Measurements from ENCODE around the gene PSMC3IP. TPM values are rescaled to one million over a fixed set of nuclear protein-coding genes. Genes with fewer than 3 reads are reported as not detected.
A peak's percentile ranks its signal among the peaks of the same experiment; 100 is the strongest.

The PSMC3IP gene
- total RNA-seq, 1 experiment from 2014 or later, result 23.3 TPM

DNA sequence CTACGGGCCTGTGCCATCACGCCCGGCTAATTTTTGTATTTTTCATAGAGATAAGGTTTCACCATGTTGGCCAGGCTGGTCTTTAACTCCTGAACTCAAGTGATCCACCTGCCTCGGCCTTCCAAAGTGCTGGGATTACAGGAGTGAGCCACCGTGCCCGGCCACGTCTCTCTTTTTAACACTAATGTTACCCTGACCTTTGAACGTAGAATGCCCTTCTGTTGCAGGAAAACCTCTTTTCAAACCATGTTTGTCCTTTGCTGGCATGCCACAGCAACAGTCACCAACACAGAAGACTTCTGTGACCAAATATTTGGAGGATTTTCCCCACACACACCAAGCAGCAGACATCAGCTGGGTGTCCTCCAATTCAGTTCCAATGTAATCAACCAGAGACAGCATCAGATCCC is 32.6 kb downstream of the PSMC3IP start:
- POLR2A ChIA-PET, result no interaction called here
- DNase-seq (ENCODE audit: low spot score) (no peak), ATAC-seq (no peak)
- Mint-ChIP-seq H3K9me3 (no peaks in the 10 kb centered on the region), H3K4me1 (peaks cover 12% of the 10 kb centered on the region), H3K27ac (no peak overlapping the region), H3K27me3 (ENCODE audit: low read depth) (peaks cover 2% of the 10 kb centered on the region; the same call in 1 of the 2 replicates), H3K4me3 (no peak overlapping the region), H3K36me3 (peaks cover 8% of the 10 kb centered on the region; the same call in 1 of the 2 replicates)
- CTCF ChIA-PET, result no interaction called here
- TF ChIP-seq OVOL2 (CRISPR knock-in tag; IDR thresholded peaks at IDR 0.05; ENCODE audit: borderline replicate concordance) (no peak), GABPB1 (CRISPR knock-in tag; IDR thresholded peaks at IDR 0.05) (0 out of 2 replicates have a peak, but pooled peaks have one; percentile 20)

- TF ChIP-seq, protein P1, sequence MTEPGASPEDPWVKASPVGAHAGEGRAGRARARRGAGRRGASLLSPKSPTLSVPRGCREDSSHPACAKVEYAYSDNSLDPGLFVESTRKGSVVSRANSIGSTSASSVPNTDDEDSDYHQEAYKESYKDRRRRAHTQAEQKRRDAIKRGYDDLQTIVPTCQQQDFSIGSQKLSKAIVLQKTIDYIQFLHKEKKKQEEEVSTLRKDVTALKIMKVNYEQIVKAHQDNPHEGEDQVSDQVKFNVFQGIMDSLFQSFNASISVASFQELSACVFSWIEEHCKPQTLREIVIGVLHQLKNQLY (CRISPR knock-in tag; IDR thresholded peaks at IDR 0.05), result no peak
- TF ChIP-seq TP53 (CRISPR knock-in tag; IDR thresholded peaks at IDR 0.05) (no peak), SP1 (CRISPR knock-in tag; conservative IDR thresholded peaks at IDR 0.05) (no peak), ZNF512 (CRISPR knock-in tag; IDR thresholded peaks at IDR 0.05; ENCODE audit: borderline replicate concordance) (no peak), E2F5 (CRISPR knock-in tag; IDR thresholded peaks at IDR 0.05) (no peak), CREB1 (CRISPR knock-in tag; IDR thresholded peaks at IDR 0.05) (no peak), ZNF423 (CRISPR knock-in tag; IDR thresholded peaks at IDR 0.05) (no peak), FOXK1 (CRISPR knock-in tag; IDR thresholded peaks at IDR 0.05) (no peak), CREM (CRISPR knock-in tag; IDR thresholded peaks at IDR 0.05) (no peak), GRHL2 (CRISPR knock-in tag; IDR thresholded peaks at IDR 0.05; ENCODE audit: insufficient replicate concordance, severe bottlenecking) (no peak), ZNF232 (CRISPR knock-in tag; IDR thresholded peaks at IDR 0.05) (no peak), HMGA2 (CRISPR knock-in tag; IDR thresholded peaks at IDR 0.05) (no peak)
- TF ChIP-seq, protein P2, sequence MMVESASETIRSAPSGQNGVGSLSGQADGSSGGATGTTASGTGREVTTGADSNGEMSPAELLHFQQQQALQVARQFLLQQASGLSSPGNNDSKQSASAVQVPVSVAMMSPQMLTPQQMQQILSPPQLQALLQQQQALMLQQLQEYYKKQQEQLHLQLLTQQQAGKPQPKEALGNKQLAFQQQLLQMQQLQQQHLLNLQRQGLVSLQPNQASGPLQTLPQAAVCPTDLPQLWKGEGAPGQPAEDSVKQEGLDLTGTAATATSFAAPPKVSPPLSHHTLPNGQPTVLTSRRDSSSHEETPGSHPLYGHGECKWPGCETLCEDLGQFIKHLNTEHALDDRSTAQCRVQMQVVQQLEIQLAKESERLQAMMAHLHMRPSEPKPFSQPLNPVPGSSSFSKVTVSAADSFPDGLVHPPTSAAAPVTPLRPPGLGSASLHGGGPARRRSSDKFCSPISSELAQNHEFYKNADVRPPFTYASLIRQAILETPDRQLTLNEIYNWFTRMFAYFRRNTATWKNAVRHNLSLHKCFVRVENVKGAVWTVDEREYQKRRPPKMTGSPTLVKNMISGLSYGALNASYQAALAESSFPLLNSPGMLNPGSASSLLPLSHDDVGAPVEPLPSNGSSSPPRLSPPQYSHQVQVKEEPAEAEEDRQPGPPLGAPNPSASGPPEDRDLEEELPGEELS (CRISPR knock-in tag; IDR thresholded peaks at IDR 0.05), result no peak
- TF ChIP-seq, protein P3, sequence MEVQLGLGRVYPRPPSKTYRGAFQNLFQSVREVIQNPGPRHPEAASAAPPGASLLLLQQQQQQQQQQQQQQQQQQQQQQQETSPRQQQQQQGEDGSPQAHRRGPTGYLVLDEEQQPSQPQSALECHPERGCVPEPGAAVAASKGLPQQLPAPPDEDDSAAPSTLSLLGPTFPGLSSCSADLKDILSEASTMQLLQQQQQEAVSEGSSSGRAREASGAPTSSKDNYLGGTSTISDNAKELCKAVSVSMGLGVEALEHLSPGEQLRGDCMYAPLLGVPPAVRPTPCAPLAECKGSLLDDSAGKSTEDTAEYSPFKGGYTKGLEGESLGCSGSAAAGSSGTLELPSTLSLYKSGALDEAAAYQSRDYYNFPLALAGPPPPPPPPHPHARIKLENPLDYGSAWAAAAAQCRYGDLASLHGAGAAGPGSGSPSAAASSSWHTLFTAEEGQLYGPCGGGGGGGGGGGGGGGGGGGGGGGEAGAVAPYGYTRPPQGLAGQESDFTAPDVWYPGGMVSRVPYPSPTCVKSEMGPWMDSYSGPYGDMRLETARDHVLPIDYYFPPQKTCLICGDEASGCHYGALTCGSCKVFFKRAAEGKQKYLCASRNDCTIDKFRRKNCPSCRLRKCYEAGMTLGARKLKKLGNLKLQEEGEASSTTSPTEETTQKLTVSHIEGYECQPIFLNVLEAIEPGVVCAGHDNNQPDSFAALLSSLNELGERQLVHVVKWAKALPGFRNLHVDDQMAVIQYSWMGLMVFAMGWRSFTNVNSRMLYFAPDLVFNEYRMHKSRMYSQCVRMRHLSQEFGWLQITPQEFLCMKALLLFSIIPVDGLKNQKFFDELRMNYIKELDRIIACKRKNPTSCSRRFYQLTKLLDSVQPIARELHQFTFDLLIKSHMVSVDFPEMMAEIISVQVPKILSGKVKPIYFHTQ (CRISPR knock-in tag; IDR thresholded peaks at IDR 0.05), result no peak
- no peaks in the 10 kb centered on the region for H3K27me3 Mint-ChIP-seq (ENCODE audit: low read depth)
- POLR2A ChIA-PET, result no interaction called here
- no peak for ATAC-seq
- H3K27ac Mint-ChIP-seq, result no peak overlapping the region
- no peak for DNase-seq (ENCODE audit: low spot score)
- no peak overlapping the region for H3K4me3 Mint-ChIP-seq
- peaks cover 12% of the 10 kb centered on the region; the same call in 1 of the 2 replicates for H3K36me3 Mint-ChIP-seq
- no peaks in the 10 kb centered on the region for H3K9me3 Mint-ChIP-seq
- CTCF ChIA-PET, result no interaction called here
- H3K4me1 Mint-ChIP-seq, result peaks cover 3% of the 10 kb centered on the region; the same call in 1 of the 2 replicates
Observed at GRCh38 chr17:42543190-42544079, 34.1 kb downstream of the PSMC3IP start.

All from WTC11 (cell line).